ENCODE data around the gene CCL4.

GRCh38 chr17:36149296-36149820 is 45.7 kb downstream of the CCL4 start:
- TF ChIP-seq POLR2AphosphoS5 (IDR thresholded peaks at IDR 0.05), result no peak
- TF ChIP-seq CTCF (IDR thresholded peaks at IDR 0.05), result no peak
- TF ChIP-seq POLR2A (IDR thresholded peaks at IDR 0.05), result no peak

All from suprapubic skin (tissue), 4 donors.